Retinal pigment epithelial cell (primary cell): ENCODE data around the gene RPS3.

Source experiments
- DNase-seq: peaks from one replicate; pipeline ENCODE4 v3.0.0-alpha.2; 2010; ENCODE audit warnings: low read depth
- H3K4me3 ChIP-seq: 2 replicates; pipeline ENCODE4 v1.5.1; 2011; ENCODE audit warnings: mild to moderate bottlenecking, low read length, control low read depth, moderate library complexity
- CTCF ChIP-seq: conservative IDR thresholded peaks from 2 replicates; pipeline ENCODE4 v1.5.1; 2011; ENCODE audit warnings: low read depth, low read length, control low read depth, inconsistent platforms

The RPS3 gene

GRCh38 chr11:75421035-75421602, 21.8 kb downstream of the RPS3 start:
- TF ChIP-seq CTCF: no peak
- no peak for DNase-seq
- H3K4me3 ChIP-seq: no peak overlapping the region

GRCh38 chr11:75421902-75422247, 22.6 kb downstream of the RPS3 start:
- no peak for DNase-seq
- no peak overlapping the region for H3K4me3 ChIP-seq
- no peak for TF ChIP-seq CTCF

- TF ChIP-seq CTCF: no peak
- no peak overlapping the region for H3K4me3 ChIP-seq
- DNase-seq: no peak
Observed at GRCh38 chr11:75422248-75423231, 23.2 kb downstream of the RPS3 start.

- no peak overlapping the region for H3K4me3 ChIP-seq
- TF ChIP-seq CTCF: no peak
- DNase-seq: no peak
Observed at GRCh38 chr11:75423721-75424120, 24.4 kb downstream of the RPS3 start.

- H3K4me3 ChIP-seq: no peak overlapping the region
- TF ChIP-seq CTCF: no peak
- no peak for DNase-seq
Observed at GRCh38 chr11:75424396-75424795, 25.1 kb downstream of the RPS3 start.

- no peak for DNase-seq
- TF ChIP-seq CTCF: peak; percentile 51
- no peak overlapping the region for H3K4me3 ChIP-seq
Observed at GRCh38 chr11:75425422-75425821, 26.1 kb downstream of the RPS3 start.

GRCh38 chr11:75426720-75427086, 27.4 kb downstream of the RPS3 start:
- no peak for DNase-seq
- TF ChIP-seq CTCF: no peak
- no peak overlapping the region for H3K4me3 ChIP-seq
